ENCODE measurements around the gene MAPK7.

DNA sequence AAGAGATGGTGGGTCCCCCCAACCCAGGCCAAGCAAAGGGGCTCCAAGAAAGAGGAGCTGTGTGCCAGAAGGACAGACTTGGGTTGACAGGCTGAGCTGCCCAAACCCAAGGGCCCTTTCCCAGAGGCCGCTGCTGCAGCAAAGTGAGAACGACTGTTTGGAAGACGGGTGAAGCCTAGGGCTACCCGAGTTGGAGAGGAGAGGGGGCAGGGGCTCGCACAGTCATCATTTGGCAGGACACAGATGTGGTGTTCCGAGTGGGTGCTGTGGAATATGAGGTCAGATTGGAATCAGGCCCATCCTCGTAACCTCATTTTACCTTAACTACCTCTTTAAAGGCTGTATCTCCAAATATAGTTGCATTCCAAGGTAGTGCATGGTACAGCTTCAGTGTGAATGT is 14.0 kb downstream of the MAPK7 start:
- TF ChIP-seq POLR2A (IDR thresholded peaks at IDR 0.05; ENCODE audit: low read depth, low read length): no peak
- no peak for TF ChIP-seq POLR2AphosphoS5 (IDR thresholded peaks at IDR 0.05; ENCODE audit: low read depth, low read length)

Measured in GM12891 (cell line).